ENCODE data around the gene COL5A1.

Gene COL5A1

GRCh38 chr9:134730011-134730760, 88.6 kb downstream of the COL5A1 start:
- no peak overlapping the region for H3K4me3 ChIP-seq (ENCODE audit: low read depth, low read length)
- no peak for DNase-seq (ENCODE audit: low read depth)
- no peak for TF ChIP-seq CTCF (IDR thresholded peaks at IDR 0.05; ENCODE audit: insufficient read depth, low read depth, low read length, missing control alignments)

DNA sequence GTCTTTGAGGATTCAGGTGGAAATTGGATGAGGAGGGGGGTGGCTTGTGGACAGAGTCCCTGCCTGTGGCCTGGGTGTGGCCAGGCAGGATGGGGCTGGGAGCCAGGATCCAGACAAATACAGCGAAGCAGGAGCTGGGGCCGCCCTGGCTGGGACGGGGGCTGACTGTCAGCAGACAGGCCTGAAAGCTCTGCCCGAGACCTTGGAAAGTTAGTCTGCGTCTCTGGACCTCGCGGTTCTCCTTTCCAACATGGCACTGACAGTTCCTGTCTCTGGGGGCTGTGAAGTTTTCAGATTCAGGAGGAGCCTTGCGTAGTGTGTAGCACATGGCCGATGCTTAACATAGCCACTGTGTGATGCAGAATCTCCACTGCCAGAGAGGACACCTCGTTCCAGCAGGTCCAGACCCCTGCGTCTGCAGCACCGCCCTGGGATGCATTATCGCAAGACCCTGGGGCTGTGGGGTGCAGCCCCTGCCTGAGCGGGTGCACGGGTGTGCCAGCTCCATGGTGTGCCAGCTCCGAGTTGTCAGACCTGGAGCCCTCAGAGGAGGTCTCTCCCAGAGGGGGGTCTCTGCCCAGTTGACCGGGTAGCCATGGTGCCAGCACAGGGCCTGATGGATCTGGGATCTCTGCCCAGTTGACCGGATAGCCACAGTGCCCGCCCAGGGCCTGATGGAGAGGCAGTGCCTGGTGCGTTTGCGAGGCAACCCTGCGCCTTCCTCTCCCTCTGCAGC, 89.3 kb downstream of the COL5A1 start:
- H3K4me3 ChIP-seq (ENCODE audit: low read depth, low read length), result no peak overlapping the region
- no peak for TF ChIP-seq CTCF (IDR thresholded peaks at IDR 0.05; ENCODE audit: insufficient read depth, low read depth, low read length, missing control alignments)
- no peak for DNase-seq (ENCODE audit: low read depth)

DNA sequence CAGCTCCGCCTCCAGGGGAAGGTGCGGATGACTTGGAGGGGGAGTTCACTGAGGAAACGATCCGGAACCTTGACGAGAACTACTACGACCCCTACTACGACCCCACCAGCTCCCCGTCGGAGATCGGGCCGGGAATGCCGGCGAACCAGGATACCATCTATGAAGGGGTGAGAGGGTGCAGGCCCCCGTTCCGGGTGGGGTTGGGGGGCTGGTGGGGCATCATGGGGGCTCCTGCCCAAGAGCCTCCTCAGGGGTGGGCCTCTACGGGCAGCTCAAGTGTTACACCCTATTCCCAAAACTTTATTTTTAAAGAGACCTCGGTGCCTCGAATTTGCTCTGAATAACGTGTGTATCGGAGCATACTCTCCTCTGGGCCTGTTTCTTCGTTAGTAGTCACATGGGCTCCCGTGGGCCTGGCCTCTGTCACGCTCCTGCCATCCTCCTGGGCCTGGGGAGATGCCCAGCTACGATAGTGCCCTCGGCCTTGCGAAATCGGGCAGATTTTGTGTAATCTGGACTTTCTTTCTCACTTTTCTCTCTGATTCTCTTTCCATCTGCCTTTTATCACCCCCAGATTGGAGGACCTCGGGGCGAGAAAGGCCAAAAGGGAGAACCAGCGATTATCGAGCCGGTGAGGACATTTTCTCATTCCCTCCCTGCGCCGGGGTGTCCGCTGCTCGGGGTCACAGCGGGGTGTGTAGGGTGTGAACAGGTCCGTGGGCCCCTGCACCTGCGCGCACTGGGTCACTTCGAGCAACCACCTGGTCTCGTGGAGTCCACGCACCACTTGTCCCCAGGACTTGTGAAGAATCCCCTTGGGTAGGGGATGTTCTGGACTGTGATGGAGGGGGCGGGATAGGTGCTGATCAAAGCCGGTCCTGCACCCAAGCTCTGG, 90.1 kb downstream of the COL5A1 start:
- TF ChIP-seq CTCF (IDR thresholded peaks at IDR 0.05; ENCODE audit: insufficient read depth, low read depth, low read length, missing control alignments), result no peak
- no peak overlapping the region for H3K4me3 ChIP-seq (ENCODE audit: low read depth, low read length)

GRCh38 chr9:134732392-134733110, 90.9 kb downstream of the COL5A1 start:
- no peak for DNase-seq (ENCODE audit: low read depth)
- no peak overlapping the region for H3K4me3 ChIP-seq (ENCODE audit: low read depth, low read length)
- no peak for TF ChIP-seq CTCF (IDR thresholded peaks at IDR 0.05; ENCODE audit: insufficient read depth, low read depth, low read length, missing control alignments)

More for the DNA sequence above, 90.1 kb downstream of the COL5A1 start:
- DNase-seq (ENCODE audit: low read depth), result no peak

DNA sequence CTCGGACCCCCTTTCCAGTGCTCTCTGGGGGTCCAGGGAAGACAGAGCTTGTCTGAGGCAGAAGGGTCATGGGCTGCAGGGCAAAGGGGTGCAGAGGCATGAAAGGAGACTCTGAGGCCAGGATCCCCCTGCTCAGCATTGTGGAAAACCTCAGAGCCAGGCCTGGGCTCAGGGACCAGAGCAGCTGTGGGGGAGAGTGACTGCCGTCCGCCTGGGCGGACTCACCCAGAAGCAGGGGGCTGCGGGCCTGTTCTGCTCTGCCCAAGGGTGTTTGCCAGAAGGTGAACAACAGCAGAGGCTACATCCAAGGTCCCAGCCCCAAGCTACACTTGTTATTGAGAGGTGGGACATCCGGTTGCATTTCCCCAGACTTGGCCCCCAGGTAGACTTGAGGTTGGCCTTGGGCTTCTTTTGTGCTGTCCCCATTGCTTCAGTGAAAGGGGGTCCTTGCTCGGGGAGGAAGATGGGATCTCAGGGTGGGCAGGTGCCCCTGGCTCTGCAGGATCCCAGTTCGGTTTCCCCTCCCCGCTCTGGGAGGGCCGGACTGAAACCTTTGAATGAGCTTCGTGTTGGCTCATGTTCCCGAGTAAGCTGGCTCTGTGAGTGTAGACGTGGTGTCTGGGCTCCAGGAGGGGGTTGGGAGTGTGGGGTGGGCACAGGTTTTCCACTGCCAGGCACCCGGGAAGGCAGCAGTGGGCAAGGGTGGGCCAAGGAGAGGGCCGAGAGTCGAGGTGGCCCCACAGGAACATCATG, 92.1 kb downstream of the COL5A1 start:
- no peak for DNase-seq (ENCODE audit: low read depth)
- TF ChIP-seq CTCF (IDR thresholded peaks at IDR 0.05; ENCODE audit: insufficient read depth, low read depth, low read length, missing control alignments), result no peak
- no peak overlapping the region for H3K4me3 ChIP-seq (ENCODE audit: low read depth, low read length)

DNA sequence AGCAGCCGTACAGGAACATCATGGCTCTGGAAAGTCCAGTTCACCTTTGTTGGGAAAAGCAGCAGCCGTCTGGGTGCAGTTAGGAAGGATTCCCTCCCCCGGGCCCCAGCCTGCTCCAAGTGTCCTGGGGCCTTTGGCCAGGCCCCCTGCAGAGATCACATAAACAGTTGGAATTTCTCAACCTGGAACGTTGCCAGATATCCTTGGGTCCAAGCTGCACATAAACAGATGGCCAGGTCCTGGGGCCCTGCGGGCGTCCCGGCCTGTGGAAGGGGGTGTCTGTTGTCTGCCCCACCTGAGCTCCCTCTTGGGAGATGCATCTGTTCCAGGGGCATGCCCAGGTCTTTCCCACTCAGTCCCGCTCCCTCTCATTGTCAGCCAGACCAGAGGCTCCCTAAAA, 92.7 kb downstream of the COL5A1 start:
- no peak for TF ChIP-seq CTCF (IDR thresholded peaks at IDR 0.05; ENCODE audit: insufficient read depth, low read depth, low read length, missing control alignments)
- H3K4me3 ChIP-seq (ENCODE audit: low read depth, low read length), result no peak overlapping the region
- no peak for DNase-seq (ENCODE audit: low read depth)

Data from GM12865 (cell line).